Glomerular visceral epithelial cell (primary cell): ENCODE results near the gene SIGLEC6.

Experiments
- DNase-seq: peaks from one replicate; pipeline ENCODE4 v3.0.0-alpha.2; 2016; ENCODE audit errors: extremely low spot score

Gene SIGLEC6

DNA sequence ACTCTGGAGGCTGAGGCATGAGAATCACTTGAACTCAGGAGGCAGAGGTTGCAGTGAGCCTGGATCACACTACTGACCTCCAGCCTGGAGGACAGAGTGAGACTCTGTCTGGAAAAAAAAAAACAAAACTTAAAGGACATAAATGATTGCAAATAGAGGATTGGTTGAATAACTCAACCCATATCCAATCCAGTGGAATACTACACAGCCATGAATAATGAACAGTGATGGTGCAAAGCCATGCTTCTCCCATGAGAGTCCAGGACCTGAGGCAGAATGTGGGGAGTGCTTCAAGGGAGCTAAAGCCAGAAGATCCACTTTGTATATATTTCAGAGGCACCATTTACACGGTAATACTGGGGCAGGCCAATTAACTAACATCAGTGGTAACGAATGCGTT lies 55.3 kb downstream of the SIGLEC6 start:
- no peak for DNase-seq

DNA sequence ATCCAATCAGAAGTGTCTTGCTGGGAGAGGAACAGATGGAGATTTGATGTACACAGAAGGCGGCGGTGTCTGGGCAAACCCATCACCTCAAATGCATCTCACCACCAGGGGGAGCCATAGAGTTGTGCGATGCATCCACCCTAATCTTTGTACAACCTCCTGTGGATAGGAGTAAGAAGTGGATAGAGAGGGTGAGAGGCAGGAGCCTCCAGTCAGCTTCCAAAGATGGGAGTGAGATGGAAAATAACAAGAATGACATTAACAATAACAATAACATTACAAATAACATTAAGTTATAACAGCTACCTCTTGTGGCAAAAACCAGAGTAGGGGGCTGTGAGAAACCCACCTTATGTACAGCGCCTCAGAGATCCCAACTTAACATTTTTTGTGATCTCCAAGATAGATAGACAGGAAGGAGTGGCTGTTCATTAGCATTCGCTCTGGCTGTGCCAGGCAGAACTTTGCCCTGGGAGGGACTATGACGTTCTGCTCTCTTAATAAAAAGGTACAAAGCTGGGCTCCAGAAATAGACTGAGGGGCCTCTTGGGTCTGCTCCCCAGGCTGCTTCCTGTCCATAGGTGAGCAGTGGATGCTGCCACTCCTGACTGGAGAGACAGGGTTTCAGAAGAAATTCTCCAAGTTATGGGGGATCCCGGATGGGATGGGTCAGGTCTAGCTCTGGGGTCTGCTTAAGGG lies 58.3 kb downstream of the SIGLEC6 start:
- peak; percentile 63 for DNase-seq

DNA sequence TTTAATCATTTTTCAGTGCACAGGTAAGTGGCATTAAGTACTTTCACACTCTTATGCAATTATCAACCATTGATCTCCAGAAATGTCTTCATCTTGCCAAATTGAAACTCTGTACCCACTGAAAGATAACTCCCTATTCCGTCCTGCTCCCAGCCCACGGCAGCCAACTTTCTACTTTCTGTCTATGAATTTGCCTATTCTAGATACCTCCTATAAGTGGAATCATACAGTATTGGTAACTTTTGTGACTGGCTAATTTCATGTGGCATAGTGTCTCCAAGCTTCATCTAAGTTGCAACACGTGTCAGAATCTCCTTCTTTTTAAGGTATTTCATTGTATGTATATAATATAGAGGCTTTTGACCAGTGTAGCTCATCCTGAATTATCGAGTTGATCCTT lies 58.9 kb downstream of the SIGLEC6 start:
- no peak for DNase-seq

DNA sequence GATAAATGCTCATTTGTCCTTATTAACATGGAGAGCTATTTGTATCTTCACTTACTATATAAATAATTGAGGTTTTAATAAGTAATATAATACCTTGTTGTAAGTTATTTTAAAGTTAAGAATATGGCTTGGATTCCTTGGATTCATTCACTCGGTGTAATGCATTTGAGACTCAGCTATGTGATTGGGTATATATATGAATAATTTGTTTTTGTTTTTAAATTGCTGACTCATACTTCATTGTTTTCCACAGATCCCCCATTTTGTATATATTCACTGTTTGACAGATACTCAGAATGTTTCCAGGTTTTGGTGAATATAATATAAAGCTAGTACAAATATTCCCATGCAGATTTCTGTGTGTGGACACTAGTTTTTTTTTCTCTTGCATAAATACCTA lies 59.9 kb downstream of the SIGLEC6 start:
- DNase-seq = no peak

DNA sequence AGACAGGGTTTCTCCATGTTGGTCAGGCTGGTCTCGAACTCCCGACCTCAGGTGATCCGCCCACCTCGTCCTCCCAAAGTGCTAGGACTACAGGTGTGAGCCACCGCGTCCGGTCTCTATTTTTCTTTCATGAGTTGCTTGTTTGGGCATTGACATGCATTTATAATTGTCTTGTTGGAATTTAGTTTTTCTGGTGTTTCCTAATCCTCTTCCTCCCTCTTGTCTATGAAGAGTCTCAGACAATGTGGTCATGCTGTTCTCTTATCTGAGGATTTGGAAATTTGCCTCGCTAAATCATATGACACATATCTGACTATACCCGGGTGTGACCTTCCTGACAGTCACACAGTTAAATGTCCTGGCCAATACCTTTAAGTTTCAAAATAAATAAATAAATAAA lies 60.5 kb downstream of the SIGLEC6 start:
- no peak for DNase-seq

DNA sequence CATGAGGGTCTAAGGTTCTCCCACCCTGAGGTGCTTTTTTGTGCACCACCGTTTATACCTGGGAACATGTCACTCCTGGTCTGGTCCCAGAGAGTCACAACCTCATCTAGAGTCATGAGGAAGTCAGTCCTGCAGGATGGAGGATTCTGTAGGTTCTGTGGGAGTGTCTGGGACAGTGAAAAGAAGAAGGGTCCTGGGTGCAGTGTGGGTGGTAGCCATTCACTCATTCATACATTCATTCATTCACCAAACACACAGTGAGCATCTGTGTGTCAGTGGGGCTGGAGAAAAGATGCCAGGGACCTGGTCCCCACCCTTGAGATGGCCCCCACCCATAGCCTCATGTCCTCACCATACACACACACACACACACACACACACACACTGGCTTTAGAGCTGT lies 61.8 kb downstream of the SIGLEC6 start:
- no peak for DNase-seq

DNA sequence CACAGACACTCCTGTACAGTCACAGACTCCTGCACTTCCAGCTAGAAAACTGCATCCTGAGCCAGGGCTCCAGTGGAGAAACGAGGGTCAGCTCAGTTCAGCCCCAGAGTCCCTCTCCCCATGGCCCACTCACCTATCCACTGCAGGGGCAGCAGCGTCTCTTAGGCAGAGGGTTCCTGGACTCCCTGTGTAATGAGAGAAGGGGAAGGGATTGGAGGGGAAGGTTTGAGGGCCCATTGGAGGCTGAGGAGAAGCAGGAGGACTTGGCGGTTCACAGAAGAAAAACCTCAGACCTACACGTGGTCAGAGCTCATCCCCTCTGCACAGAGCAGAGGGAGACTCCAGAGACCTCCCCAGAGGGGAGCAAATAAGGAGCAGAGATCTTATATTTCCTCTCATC lies 62.3 kb downstream of the SIGLEC6 start:
- DNase-seq = no peak

DNA sequence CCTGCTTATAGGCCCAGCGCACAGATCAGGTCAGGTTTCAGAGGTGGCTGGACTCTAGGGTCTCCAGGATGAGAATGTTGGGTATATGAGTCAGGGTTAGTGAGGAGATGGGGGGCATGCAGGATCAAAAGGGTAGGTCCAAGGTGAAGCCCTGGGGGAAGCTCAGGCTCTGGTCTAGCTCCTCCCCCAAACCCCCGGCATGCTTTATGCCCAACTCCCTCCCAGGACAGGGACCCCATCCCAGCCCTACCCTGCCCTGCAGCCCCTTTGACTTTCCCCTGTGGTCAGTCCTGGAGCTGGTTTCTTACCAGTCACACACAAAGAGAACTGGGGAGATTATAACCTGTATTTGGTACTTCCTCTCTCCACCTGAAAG lies 62.9 kb downstream of the SIGLEC6 start:
- no peak for DNase-seq

DNA sequence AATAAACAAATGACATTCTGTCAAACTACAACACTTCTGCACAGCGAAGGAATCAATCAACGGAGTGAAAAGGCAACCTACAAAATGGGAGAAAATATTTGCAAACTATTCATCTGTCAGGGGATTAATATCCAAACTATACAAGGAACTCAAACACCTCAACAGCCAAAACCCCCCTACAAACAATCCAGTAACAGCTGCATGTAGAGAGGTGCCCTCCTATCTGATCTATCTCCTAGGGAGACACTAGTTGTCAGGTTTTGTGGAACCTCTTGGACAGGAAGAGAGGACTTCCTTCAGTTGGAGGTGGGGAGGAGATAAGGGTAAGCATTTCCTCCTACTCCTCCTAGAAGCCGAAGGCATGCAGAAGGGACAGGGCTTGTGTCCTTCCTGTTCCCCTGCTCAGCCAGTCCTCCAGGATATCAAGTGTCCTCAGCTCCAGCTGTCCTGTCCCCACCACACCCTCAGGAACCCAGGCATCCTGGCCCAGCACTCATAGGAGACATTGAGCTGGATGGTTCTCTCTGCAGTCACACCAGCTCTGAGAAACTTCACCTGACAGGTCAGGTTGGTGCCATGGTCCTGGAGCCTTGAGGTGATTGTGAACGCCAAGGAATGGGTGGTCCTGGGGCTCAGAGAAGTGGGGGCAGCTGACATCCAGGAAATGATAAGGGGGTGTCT lies 63.5 kb downstream of the SIGLEC6 start:
- no peak for DNase-seq
